Activated CD4-positive, alpha-beta T cell treated with anti-CD3 and anti-CD28 coated beads for 24 hours (primary cell): Measurements from ENCODE around the gene TYW1.
"Not testable (repeated sequence)": the region's sequence is repeated elsewhere in the genome, so short reads cannot be mapped to it uniquely, and the experiment has no call there.

Source experiments
- DNase-seq, 2 donors: peaks; one replicate each; pipeline ENCODE4 v3.0.0-alpha.2; 2020; ENCODE audit warnings: low read depth in 2 of 2

TYW1 gene

DNA sequence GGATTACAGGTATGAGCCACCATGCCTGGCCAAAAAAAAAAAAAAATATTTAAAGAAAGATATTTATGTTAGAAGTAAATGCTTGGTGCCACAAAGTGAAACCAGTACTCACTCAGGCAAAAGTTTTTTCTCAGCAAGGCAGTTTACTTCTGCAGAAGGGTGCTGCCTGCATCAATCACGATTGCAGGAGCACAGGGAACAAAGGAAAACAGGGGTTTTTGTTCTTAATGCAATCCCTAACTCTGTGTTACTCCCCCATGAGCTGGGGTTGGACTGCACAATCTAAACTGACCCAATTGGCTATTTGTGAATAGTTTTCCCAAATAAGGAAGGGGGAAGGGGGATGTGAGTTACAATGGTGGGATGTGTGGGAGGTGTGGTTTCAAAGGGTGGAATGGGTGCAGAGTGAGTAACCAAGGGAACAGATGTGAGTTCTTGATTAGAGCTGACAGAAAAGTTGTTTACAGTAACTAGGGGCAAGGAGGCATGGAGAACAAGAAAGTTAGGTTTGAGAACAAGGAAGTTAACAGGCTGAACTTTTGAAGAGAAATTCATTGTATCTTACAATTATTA, 255.4 kb downstream of the TYW1 start:
- no peak for DNase-seq

DNA sequence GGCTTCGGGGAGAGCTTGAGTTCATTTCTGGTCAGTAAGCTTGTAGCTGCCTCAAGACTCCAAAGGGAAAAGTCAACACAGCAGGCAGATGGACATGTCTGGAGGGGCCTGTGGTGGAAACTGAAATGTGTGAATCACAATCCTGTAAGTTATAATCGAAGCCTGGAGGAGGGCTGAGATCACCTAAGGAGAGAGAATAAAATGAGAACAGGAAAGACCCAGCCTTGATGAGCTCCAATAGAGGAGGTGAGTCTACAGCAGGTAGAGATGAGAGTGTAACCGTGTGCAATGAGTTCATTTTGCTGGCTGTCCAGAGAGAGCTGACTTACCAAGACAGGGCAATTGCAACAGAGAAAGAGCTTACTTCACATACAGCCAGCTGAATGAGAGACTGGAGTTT, 258.4 kb downstream of the TYW1 start:
- DNase-seq = not testable (repeated sequence)

DNA sequence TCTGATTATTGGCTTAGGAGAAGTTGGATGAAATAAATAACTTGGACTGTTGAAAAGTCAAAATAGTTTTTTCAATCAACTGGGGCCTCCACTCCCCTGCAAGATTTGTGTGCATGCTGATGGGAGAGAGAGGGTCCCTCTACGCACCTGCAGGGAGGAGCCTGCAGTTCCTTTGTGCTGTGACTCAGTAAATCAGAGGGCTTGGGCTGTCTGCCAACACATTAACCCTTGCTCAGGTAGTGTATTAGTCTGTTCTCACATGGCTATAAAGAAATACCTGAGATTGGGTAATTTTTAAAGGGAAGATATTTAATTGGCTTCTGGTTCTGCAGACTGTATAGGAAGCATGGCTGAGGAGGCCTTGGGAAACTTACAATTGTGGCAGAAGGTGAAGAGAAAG, 261.1 kb downstream of the TYW1 start:
- DNase-seq = not testable (repeated sequence)

GRCh38 chr7:67259363-67259762, 262.7 kb downstream of the TYW1 start:
- not testable (repeated sequence) for DNase-seq

DNA sequence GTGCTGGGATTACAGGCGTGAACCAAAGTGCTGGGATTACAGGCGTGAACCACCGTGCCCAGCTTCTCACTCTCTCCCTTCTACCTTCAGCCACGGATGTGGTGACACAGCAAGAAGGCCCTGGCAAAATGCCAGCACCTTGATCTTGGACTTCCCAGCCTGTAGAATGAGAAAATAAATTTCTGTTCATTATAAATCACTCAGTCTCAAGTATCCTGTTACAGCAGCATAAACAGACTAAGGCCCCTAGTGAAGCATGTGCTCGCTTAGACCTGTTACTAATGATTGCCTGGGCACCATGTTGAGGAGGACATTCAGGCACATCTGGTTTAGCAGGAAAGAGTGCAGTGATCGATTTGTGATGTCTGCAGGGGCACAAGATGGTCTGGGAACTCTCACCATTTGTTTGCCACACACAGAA, 263.5 kb downstream of the TYW1 start:
- not testable (repeated sequence) for DNase-seq

GRCh38 chr7:67264000-67264399, 267.4 kb downstream of the TYW1 start:
- DNase-seq = not testable (repeated sequence)

DNA sequence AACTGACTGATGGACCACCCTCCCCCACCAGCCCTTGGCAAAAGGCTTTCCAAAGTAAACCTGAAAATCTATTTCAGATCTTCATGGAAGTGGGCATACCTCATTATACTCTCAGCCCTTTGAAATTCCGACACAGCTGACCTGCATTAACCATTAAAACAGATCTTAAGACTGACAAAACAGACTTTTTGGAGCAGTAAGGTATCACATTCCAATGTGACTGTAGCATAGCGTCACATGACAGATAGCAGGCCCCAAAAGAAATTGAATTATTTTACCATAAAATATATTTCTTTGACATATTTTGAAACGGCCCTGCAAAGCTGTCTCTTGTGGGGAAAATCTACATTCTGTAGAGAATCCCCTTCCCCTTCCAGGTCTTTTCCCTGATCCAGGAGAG, 269.4 kb downstream of the TYW1 start:
- not testable (repeated sequence) for DNase-seq

- DNase-seq = no peak
Observed at GRCh38 chr7:67267914-67268313, 271.3 kb downstream of the TYW1 start.

DNA sequence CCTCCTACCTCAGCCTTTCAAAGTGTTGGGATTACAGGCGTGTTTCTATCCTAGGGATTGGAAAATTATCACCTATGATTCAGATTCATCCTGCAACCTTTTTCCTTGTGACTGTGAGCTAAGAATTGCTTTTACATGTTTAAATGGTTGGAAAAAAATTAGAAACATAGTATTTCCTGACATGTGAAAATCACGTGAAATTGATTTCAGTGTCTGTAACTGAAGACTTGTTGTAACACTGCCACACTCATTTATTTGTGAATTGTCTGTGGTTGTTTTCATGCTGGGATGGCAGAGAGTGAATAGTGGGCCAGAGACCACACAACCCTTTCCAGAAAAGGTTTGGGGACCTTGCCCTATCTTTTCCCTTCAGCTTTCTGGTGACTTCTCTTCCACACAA, 273.3 kb downstream of the TYW1 start:
- DNase-seq = not testable (repeated sequence)
